ENCODE measurements around the gene SLC27A3.

GRCh38 chr1:153801028-153801625 is 25.9 kb downstream of the SLC27A3 start:
- TF ChIP-seq POLR2AphosphoS5 (IDR thresholded peaks at IDR 0.05) (no peak), CTCF (IDR thresholded peaks at IDR 0.05) (no peak), POLR2A (IDR thresholded peaks at IDR 0.05) (no peak), EP300 (IDR thresholded peaks at IDR 0.05; ENCODE audit: low read depth) (no peak)
